Activated CD4-positive, alpha-beta T cell treated with anti-CD3 and anti-CD28 coated beads for 48 hours (primary cell): ENCODE measurements around the gene SUPT3H.

Source experiments
- DNase-seq: peaks from one replicate; pipeline ENCODE4 v3.0.0-alpha.2; 2020

Gene SUPT3H

DNA sequence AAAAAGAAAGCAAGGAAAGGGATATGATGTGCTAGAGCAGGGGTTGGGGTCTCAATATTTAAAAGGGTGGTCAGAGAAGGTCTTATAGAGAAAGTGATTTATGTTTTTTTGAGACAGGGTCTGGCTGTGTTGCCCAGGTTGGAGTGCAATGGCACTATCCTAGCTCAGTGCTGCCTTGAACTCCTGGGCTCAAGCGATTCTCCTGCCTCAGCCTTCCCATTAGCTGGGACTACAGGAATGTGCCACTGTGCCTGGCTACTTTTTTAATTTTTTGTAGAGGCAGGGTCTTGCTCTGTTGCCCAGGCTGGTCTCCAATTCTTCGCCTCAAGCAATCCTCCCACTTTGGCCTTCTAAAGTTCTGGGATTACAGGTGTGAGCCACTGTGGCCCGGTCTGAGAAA, 557.0 kb downstream of the SUPT3H start:
- DNase-seq, result no peak

DNA sequence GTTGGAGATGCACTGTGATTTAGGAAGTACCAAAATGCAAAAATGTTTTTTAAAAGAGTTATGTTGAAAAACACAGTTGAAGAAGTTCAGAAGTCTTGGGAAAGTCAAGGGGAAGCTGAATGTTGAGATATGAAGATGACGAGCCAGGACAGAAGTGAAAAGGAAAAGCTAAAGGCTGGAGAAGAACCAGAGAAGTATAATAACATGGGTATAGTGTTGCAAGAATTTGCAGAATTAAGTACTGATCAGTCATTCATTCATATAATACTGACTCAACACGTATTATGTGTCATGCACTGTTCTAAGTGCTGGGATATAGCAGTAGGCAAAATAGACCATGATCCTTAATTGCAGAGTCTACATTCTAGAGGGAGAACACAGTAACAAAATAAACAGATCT, 557.4 kb downstream of the SUPT3H start:
- DNase-seq, result no peak

DNA sequence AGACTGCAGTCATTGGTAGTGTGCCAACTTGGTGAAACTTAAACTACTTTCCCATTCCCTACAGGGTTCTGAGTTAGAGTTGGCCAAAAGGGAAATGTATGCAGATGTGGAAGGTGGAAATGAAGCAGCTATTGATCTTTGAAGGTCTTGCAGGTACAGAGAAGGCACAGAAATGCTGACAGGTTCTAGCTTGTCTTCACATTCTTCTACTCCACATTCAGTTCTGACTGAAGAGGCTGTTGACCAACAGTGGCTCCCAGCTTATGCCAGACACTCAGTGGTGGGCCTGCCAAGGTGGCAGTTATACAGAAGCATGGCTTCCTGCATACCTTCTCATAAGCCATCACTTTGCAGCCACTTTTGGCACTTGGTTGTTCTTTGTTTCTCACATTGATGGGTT, 566.3 kb downstream of the SUPT3H start:
- DNase-seq, result no peak

DNA sequence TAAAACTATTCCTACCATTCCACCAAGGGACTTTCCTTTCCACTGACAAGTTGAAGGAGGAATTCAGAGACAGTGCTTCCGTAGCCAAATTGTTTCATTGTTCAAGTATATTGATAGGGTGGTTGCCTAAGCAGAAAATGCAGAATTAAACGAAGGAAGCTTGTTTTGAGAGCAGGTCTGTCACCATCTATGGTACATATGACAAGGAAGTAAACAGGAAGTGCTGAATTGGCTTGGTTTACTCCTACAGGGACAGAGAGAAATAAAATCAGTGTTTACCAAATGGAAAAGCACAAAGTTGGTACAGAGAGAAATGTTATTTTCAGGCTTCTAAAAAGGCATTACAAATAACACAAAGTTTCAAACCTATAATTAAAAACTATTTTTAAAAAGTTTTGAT, 568.5 kb downstream of the SUPT3H start:
- no peak for DNase-seq

DNA sequence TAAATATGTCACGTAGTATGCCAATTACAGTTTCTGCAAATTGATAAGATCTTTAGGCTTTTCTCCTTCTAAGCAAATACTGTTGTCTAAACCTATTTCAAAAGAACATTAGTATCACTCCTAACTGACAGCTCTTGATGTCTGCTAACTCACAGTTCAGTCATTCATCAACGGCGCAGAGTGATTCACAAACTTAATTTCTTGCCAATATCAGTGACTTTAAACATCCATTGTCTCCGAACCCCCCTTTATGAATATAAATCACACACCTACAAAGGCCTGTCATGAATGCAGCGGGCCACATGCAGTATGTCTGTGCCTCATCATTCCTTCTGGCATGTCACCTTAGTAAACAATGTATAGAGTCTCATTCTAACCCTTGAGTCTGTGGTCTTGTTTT, 569.6 kb downstream of the SUPT3H start:
- no peak for DNase-seq

DNA sequence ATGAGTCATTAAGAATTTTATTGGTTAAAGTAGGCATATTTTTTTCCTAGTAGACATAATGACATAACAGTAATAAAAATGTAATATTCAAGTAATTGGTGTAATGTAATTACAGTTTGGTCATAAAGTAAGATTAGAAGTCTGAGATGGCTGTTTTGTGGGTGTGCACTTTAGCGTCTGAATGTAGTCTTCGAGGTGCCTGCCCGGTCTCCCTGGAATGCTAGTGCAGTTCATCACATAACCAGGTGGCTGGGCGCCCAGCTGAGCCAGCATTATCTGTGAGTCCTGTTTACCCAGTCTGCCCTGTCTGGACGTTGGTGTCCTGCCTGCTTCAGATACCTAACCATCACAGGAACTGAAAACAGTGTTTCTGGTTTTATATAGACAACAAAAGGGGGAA, 571.1 kb downstream of the SUPT3H start:
- no peak for DNase-seq

DNA sequence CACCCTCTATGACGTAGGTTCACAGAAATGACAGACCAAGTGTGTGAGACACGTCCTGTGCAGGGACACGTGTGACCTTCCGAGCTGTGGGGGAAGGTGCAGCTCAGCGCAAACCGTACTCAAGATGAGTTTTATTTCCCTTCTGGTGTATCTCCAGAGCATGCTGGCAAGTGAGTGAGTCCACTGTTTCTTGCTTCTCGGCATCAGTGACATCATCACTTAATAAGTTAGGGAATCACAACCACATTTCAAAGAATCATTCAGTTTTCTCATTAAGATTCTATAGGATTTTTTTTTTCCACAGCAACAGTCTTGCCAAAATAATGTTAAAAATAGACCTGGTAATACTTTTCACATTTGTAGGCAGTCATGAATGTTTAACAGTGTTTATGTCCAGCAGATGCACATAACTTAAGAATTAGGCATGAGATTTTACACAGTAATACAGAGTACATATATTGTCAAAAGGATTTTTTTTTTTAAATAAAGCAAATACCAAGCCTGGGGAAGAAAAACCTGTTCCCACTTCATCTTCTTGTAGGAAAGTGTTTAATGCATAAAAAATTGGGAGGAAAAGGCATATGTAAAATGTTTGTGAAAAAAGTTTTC, 572.4 kb downstream of the SUPT3H start:
- DNase-seq, result no peak

DNA sequence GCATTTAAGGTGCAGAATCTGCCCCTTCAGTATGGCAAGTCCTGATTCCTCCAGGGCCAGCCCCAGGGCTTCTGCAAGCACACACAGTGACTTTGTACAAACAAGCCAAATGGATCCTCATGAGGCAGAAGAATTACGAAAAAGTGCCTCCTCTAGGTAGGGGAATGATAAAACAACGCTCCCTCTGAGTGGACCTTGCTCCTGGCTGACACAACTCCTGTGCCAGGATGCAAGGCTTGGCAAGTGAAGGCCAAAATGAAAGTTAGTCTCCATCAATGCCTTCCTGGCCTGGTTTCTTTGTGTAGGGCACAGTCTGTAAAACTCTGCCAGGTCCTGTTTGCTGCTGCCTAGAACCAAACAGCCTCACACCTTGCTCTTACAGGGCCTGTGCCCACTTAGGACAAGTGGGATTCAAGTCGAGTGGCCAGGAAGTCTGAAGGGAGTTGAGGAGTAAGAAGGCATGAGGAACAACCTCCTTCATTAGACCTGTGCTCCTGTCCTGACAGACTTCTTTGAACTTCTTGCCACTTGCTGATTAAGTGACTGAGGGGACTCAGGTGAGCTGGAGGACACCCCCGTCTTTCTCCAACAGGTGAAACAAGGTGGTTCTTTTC, 573.1 kb downstream of the SUPT3H start:
- no peak for DNase-seq

DNA sequence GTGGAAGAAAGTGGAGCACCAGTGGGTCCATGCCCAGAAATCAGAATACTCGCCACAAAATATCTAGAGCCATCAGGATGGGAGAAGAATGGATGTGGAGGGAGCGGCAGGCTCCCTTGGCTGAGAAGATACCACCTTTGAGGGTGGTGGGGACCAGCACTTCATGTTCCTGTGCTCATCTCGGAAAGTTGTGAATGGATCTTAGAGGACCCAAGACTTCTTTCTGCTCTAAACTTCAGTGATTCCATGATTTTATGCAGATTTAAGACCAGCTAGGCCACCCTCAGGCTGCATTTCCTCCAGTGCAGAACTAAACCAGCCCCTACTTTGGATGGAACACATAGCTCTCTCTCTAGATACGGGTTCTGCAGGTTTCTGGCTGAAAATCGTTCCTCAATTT, 573.7 kb downstream of the SUPT3H start:
- DNase-seq, result no peak

DNA sequence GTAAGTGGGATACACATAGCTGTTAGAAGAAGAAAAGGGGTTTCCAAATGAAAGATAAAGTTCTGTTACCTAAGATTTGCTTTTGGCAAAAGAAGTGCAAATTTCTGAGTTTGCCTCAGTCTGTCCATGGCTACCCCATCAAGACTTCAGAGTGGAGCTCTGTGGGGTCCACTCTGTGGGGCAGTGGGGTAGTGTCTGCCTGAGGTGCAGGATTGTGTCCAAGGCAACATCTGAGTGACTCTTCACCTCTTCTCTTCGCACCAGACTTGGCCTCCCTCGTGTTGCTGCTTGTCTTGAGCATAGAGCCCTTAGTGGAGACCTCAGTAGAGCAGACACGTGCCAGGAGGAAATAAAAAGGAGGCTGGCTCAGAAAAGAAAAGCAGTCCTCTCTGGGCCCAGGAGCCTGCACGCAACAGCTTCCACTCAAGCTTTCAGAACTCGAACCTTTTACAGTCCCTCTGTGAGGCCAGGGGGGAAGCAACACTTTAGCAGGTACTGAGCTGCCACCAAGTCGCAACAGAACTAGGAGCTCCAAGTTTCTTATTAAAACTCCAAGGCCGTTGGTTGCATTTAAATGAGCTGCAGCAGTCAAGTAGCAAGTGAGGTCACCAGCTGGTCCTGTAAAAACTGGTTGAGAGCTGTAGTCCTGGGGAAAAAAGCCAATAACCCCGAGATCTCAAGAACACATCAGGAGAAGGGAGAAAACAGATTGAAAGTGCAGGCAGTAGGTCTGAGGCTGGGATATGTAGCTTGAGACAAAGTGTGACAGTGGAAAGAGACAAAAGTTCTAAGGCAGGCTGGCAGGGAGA, 576.7 kb downstream of the SUPT3H start:
- DNase-seq, result no peak

DNA sequence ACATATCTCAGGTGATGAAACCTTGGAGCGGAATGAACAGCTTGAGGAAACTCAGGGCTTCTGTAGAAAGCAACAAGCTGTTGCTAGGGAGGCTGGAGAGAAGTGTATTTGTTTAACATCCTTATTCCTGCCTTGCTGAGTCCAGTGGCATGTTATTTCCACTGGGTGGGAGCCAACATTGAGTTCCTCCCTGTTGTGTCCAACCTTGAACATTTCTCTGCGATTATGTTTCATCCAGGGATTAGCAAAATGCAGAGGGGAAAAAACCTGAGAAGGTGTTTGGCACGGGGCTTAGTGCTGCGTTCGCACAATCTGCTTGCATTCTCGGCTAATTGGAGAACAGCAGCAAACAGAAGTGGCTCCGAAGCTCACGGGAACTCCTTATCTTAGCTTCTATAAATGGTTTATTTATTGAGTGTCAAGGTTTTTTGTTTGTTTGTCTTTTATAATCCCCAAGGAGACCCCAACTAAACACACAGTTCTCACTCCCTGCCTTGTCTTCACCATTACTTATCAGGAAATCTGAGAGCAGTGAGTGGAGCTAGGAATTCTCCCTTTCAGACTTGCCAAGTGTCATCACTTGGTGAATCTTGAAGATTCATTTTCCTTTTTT, 577.5 kb downstream of the SUPT3H start:
- DNase-seq, result no peak

DNA sequence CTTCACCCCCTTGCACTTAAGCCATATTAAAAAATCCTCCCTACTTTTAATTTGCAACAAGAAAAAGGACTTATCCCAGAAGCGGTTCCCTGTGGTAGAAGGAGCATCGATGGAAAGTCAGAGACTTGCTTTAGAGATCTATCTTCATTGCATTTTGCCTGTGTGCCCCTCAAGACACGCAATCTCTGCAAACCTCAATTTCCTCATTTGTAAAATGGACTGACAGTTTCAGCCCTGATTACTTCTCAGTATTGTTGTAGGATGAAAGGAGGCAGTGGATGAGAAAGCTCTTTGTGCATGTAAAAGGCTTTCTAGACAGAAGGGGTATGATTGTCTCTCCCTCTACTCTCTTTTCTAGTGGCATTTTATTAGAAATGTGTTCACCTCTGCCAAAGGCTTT, 580.0 kb downstream of the SUPT3H start:
- no peak for DNase-seq

DNA sequence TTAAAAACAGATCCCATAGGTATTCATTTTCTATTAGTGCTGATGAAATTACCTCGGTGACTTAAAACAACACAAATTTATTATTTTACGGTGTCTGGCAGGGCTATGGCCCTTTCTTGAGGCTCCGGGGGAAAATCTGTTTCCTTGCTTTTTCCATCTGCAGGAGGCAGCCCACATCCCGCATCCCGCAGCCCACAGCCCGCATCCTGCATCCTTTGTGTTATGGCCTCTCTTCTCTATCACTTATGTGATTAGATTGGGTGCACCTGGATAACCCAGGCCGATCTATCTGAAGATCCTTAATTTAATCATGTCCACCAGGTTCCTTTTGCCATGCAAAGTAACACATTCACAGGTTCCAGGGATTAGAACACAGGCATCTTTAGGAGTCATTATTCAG, 582.4 kb downstream of the SUPT3H start:
- DNase-seq, result no peak

DNA sequence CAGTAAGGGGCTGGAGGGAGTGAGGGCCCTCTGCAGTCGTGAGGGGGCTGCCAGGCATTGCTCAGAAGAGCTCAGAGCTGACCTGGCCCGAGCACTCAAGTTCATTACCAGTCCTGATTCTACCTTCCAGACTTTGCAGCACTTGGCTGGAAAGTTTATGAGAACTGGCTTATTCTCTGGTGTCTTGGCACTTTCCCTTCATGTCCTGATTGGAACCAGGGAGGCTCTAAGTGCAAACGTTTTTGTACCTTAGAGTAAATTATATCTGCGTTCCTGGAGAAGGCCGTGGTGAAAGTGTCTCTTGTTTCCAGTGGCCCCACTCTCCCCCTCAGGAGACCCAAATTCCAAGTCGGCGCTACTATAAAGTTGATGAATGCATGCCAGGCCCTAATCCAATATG, 587.9 kb downstream of the SUPT3H start:
- DNase-seq, result no peak

DNA sequence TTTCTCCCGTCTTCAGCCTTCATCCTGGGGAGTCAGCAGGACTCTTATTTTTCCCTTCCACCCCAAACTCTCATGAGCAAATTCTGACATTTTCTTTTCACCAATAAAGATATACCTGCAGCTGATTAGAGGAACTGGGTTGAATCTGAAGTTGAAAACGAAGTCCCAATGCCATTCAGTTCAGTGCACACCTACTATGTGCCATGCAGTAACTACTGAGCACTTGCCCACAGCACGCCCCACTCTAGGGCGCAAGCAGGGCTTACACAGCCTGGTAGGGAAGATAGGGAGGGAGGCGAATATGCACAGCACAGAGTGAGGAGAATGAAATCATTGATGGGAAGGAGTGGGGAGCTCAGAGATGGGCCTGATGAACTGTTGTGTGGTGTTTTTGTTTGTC, 588.7 kb downstream of the SUPT3H start:
- no peak for DNase-seq

DNA sequence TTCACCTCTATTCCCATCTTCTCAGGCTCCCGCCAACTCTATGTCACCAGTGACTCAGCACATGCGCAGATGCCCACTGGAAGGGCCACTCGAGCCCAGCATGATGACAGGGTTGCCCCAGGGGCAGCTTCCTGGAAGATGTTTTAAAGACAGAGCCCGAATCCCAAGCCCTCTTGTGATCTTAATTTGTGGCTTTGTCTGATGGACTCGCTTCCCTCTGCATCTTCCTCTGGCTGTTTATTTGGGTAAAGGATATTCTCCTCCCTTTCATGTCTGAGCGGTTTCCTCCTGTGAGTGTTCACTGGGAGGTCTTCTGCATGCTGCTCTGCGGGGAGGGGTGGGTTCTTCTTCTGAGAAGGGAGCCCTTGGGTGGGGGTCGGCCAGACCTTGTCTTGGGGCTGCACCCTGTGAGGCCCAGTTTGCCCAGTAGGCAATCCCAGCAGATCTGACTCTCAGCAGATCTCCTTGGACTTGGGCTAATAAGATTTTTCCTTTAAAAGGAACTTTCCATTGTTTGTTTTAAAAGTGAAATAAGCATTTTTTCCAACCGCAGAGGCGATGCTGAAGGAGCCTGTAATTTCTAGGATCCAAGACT, 589.2 kb downstream of the SUPT3H start:
- DNase-seq, result no peak

DNA sequence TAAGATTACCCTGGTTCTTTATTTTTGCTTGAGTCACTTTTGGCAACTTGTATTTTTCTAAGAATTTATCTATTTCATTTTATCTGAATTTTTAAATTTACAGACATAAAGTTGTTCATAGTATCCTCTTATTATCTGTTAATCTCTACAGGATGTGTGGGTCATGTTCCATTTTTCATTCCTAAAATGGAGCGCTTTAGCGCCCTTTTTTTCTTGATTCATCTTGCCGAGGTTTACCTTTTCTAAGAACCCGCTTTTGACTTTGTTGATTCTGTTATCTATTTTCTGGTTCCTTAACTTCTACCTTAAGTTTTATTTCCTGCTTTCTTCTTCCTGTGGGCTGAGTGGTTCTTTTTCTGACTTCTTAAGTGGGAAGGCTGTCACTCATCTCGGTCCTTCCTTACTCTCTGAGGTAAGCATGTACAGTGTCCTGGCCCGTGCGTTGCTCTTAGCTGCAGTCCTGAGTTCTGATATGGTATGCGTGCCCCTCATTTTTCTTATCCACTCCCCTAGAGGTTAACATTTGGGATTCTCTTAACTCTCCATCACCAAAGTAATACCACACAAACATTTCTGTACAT, 590.4 kb downstream of the SUPT3H start:
- peak; percentile 5 for DNase-seq

DNA sequence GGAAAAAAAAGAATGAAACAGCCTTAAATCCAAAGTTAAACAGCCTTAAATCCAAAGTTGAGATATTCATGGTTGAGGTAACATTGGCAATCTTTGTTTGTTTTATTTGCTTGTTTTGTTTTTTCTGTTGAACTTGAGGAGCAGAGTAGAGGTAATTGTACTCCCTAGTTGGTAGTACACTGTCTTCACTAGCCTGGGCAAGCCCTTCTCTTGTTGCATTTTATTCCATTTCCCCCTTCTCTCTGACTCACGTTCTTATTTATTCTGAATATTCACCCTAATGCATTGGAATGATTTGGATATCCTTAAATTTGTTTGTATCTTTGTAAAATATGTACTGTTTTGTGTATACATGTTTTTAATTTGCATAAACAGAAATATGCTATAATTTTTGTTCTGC, 592.6 kb downstream of the SUPT3H start:
- DNase-seq, result no peak

DNA sequence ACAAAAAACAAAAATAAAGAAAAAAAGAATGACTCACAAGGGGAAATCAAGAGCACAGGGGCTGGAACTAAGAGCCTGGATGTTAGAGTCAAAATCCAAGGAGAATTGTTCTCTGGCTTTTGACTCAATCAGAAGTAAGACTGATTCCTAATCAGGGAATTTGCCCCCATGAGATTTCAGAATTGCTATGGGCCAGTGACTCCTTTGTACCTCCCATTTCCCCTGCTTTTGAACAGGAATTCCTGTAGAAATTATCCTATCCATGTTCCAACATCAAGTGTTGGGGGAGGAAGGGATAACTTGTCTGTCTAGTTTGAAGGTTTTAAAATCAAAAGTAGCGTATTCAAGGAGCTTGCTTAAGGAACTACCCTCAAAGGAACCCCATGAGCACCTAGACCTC, 593.5 kb downstream of the SUPT3H start:
- no peak for DNase-seq

DNA sequence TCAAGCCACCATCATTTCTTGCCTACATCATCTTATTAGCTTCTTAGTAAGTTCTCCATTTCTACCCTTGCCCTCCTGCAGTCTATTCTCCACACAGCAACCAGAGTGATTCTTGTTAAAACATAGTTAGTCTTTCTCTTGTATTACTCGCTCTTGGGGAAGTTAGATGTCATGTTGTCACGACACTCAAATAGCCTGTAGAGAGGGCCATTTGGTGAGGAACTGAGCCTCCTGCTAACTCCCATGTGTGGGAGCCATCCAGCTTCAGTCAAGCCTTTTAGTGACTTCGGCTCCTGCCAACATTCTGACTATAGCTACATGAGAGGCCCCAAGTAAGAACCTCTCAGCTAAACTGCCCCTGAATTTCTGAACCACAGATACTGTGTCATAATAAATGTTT, 594.8 kb downstream of the SUPT3H start:
- DNase-seq, result no peak

DNA sequence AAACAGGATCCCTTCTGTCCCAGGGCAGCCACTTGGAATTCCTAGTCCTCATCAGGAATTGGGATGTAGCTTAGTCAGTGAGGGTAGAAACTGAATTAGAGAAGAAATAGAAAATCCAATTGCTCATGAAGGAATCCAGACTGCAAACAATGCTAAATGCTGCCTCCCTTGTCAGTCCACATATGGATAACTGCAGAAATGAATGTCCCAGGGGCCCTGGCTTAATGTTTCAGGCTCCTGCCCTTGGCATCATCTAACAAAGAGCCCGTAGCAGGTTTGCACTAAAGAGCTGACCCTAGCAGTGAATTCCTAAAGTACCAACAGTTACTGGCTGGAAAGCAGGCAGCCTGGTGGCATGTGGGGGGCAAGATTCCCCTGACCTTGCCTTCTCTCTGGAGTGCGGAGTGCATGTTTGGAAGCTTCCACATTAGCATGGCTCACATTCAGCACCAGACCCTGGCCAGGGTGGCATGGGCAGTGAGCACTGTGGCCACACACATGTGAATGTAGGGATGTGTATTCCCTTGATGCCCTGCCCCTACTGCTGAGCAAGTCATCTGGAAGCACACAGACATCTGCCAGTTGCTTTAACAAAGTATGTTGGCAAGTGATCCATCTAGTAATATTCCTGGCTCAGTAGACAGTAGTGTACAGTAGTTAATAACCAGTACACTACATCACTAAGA, 595.7 kb downstream of the SUPT3H start:
- no peak for DNase-seq

DNA sequence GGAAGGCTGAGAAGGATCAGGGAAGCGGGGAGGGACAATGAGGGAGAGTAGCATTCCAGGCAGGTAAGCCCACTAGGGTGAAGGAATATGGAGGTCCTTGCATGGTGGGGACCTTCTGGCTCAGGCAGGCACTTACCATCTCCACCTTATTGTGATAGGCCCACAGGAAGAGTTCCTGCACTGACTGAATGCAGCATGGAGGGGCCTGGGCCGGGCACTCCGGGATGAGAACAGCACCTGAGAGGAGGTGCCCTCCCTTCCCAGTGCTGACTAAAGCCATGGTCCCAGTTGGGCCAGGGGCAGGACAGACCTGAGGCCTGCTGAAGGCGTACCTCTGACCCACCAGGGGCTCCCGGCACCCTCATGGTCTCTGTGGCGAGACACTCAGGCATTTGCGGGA, 597.6 kb downstream of the SUPT3H start:
- no peak for DNase-seq
